K562 (cell line): ENCODE data around the gene CNOT4. TPM values are rescaled to one million over a fixed set of nuclear protein-coding genes. Genes with fewer than 3 reads are reported as not detected.
A peak's percentile ranks its signal among the peaks of the same experiment; 100 is the strongest.

Experiments
- ATAC-seq: fragments of 200-7000 bp; cut with Tn5 transposase; 3 replicates; pipeline ENCODE4 v1.9.1; 2020; ENCODE audit warnings: moderate library complexity
- BruUV-seq: library from RNA; stranded (reverse); fragments of 400-500 nt; replicated peaks from 2 replicates; lab custom pipeline; 2021; lab: Mats Ljungman, UMichigan
- CTCF ChIA-PET: fragments of 300-600 bp; formaldehyde crosslinking; extraction: SDS; loops from one replicate; lab custom pipeline; 2021; ENCODE audit warnings: low intra/inter-chr PET ratio; lab: Yijun Ruan, JAX
- POLR2A ChIA-PET: fragments of 300-600, 350-650 bp; sonication (Branson Sonifier 250); formaldehyde crosslinking; extraction: SDS; loops from one replicate; lab custom pipeline; 2021; ENCODE audit warnings: antibody characterized with exemption, inconsistent platforms; lab: Yijun Ruan, JAX
- DNase-seq, 4 experiments: peaks; one replicate each; pipeline versions ENCODE4 v3.0.0 to v3.0.0-alpha.2; 2011 to 2018; ENCODE audit warnings: low spot score in 3 of 4, mixed read lengths in 3 of 4; ENCODE audit errors: extremely low read depth in 1 of 4
- FAIRE-seq: peaks from 2 replicates; lab custom pipeline; 2011; peaks lifted over from hg19 to GRCh38; lab: Jason Lieb, UNC
- H2AFZ ChIP-seq: 2 replicates; pipeline ENCODE4 v1.6.0; 2011; ENCODE audit warnings: low read depth, low read length, control low read depth, inconsistent platforms
- H3K27ac ChIP-seq: fragments of 200-600 bp; 3 replicates; pipeline ENCODE4 v1.8.0; 2011; ENCODE audit warnings: low read depth, mild to moderate bottlenecking, control low read depth, inconsistent platforms, low read length, moderate library complexity, mixed read lengths; ENCODE audit errors: extremely low read depth
- H3K27me3 ChIP-seq, 2 experiments: fragments of 300-600 bp in 1 of 2; 2 replicates in 1 of 2; 3 replicates in 1 of 2; pipeline versions ENCODE4 v1.6.0 to v1.8.0; 2011; ENCODE audit warnings: inconsistent platforms in 2 of 2, low read length in 2 of 2, mild to moderate bottlenecking in 1 of 2, mixed read lengths in 1 of 2, moderate library complexity in 1 of 2; ENCODE audit not compliant: control insufficient read depth in 2 of 2, insufficient read depth in 2 of 2
- H3K36me3 ChIP-seq: fragments of 300-600 bp; 3 replicates; pipeline ENCODE4 v1.8.0; 2011; ENCODE audit warnings: mild to moderate bottlenecking, low read length, inconsistent platforms; ENCODE audit not compliant: control insufficient read depth, insufficient read depth
- H3K4me1 ChIP-seq, 2 experiments: fragments of 200-600 bp in 1 of 2; replicated peaks in 1 of 2; 2 replicates in 1 of 2; 3 replicates in 1 of 2; pipeline versions ENCODE4 v1.5.1 to v1.8.0; 2011; ENCODE audit warnings: inconsistent platforms in 2 of 2, low read length in 2 of 2, mild to moderate bottlenecking in 1 of 2, mixed read lengths in 1 of 2, moderate library complexity in 1 of 2; ENCODE audit not compliant: control insufficient read depth in 2 of 2, insufficient read depth in 2 of 2
- H3K4me2 ChIP-seq: 2 replicates; pipeline ENCODE4 v1.6.1; 2011; ENCODE audit warnings: low read length, control low read depth, inconsistent platforms, mixed read lengths; ENCODE audit not compliant: insufficient read depth
- H3K4me3 ChIP-seq: fragments of 200-600 bp; sonication (generic), shearing (Covaris generic); 2 replicates; pipeline ENCODE4 v1.5.1; 2016; ENCODE audit warnings: control low read depth, inconsistent platforms
- H3K79me2 ChIP-seq: fragments of 200-600 bp; 3 replicates; pipeline ENCODE4 v1.8.0; 2011; ENCODE audit warnings: low read length, inconsistent platforms; ENCODE audit not compliant: control insufficient read depth, insufficient read depth
- H3K9ac ChIP-seq, 2 experiments: 2 replicates each; pipeline versions ENCODE4 v1.6.0 to v1.6.1; 2011; ENCODE audit warnings: low read depth in 2 of 2, low read length in 2 of 2, control low read depth in 1 of 2, inconsistent platforms in 1 of 2, mild to moderate bottlenecking in 1 of 2, mixed read lengths in 1 of 2; ENCODE audit not compliant: insufficient read depth in 1 of 2
- H3K9me1 ChIP-seq: one replicate; pipeline ENCODE4 v1.6.0; 2011; ENCODE audit warnings: inconsistent platforms, mild to moderate bottlenecking, low read length, moderate library complexity; ENCODE audit not compliant: control insufficient read depth, insufficient read depth
- H3K9me3 ChIP-seq: replicated peaks from 2 replicates; pipeline ENCODE4 v1.5.1; 2011; ENCODE audit warnings: low read depth, low read length, inconsistent platforms; ENCODE audit not compliant: control insufficient read depth, insufficient read depth
- H4K20me1 ChIP-seq: replicated peaks from 2 replicates; pipeline ENCODE4 v1.6.1; 2011; ENCODE audit warnings: low read length, inconsistent platforms, mixed read lengths; ENCODE audit not compliant: control insufficient read depth, insufficient read depth
- LCOR ChIP-seq: sonication (generic); formaldehyde crosslinking; IDR thresholded peaks from 2 replicates; pipeline ENCODE4 v1.8.0; 2022; ENCODE audit warnings: mild to moderate bottlenecking, missing genetic modification reagents
- PRDM10 ChIP-seq: fragments of 450-650 bp; IDR thresholded peaks from 2 replicates; pipeline ENCODE4 v1.6.1; 2018; ENCODE audit not compliant: partially characterized antibody
- RAD21 ChIP-seq, 2 experiments: fragments of 250-450 bp in 1 of 2; fragments of 450-650 bp in 1 of 2; sonication (Bioruptor Pico) in 1 of 2; formaldehyde crosslinking in 1 of 2; IDR thresholded peaks in 1 of 2; conservative IDR thresholded peaks in 1 of 2; 2 replicates each; pipeline versions ENCODE4 v1.4.0 to v1.8.0; 2020 to 2022; ENCODE audit warnings: mild to moderate bottlenecking in 2 of 2, moderate library complexity in 1 of 2
- SMARCB1 ChIP-seq: IDR thresholded peaks from 2 replicates; pipeline ENCODE4 v1.6.1; 2011; ENCODE audit warnings: improper control_type of control experiment, low read depth; ENCODE audit not compliant: insufficient read length
- ZNF77 ChIP-seq: fragments of 250-450 bp; sonication (Bioruptor Pico); IDR thresholded peaks from 2 replicates; pipeline ENCODE4 v1.5.0; 2020
- WGBS: fragments of 100-300 bp; shearing (Covaris generic); methylation state at CpG from one replicate; pipeline ENCODE4 v1.1.6; 2016; ENCODE audit warnings: low coverage, mixed read lengths; ENCODE audit not compliant: insufficient coverage; ENCODE audit errors: missing lambda C conversion rate; 5-methylcytosine and 5-hydroxymethylcytosine counted together
- in situ Hi-C: fragments of 300-500 bp; cut with MboI; formaldehyde crosslinking; loops from 4 replicates; pipeline ENCODE4 v1.15.0; 2018; ENCODE audit warnings: inconsistent platforms, mixed read lengths
- intact Hi-C: fragments of 100-400 bp; cut with micrococcal nuclease; formaldehyde crosslinking; loops from 2 replicates; pipeline ENCODE4 v1.14.2; 2022
- polyA plus RNA-seq, 8 experiments: library from polyadenylated mRNA; depleted of rRNA in 4 of 8; stranded (reverse) in 5 of 8; unstranded in 3 of 8; fragments of >200 nt; fragmentation: Nextera tagmentation in 2 of 8; fragmentation: Illumina TruSeq in 1 of 8; extraction: Ambion mirVana in 2 of 8; extraction: Trizol in 1 of 8; gene quantifications; 2 replicates each; pipeline versions ENCODE4 v1.2.1 to v1.2.3, GENCODE V29; 2011 to 2014; ENCODE audit warnings: inconsistent platforms in 1 of 8, missing spikeins in 1 of 8
- total RNA-seq, 7 experiments: library from RNA; depleted of rRNA in 6 of 7; stranded (reverse); fragments of >200 nt in 6 of 7; fragmentation: Illumina TruSeq in 2 of 7; extraction: Trizol in 2 of 7; gene quantifications; 2 replicates each; pipeline versions ENCODE4 v1.2.1 to v1.2.3, GENCODE V29; 2011 to 2021; ENCODE audit warnings: low replicate concordance in 1 of 7
- TF ChIP-seq, protein P1 (sequence below): fragments of 200-800 bp; sonication (Bioruptor generic); IDR thresholded peaks from 2 replicates; pipeline ENCODE4 v1.6.1; 2016; ENCODE audit warnings: missing genetic modification characterization, missing compliant biosample characterization

Gene CNOT4
- total and polyA plus RNA-seq, 9 of the 15 experiments (the other 6 are each of a cell fraction or from before 2014, with no cell fraction given), result 8.6 to 24.1 (median 15.4) TPM

- TF ChIP-seq LCOR (no peak), RAD21 (CRISPR knock-in tag; conservative IDR thresholded peaks at IDR 0.05 in 1 of 2, IDR thresholded peaks at IDR 0.05 in 1 of 2) (peak; percentile 70 to 88), ZNF77 (CRISPR knock-in tag) (no peak), PRDM10 (peak; percentile 61)
These were observed 95.0 kb downstream of the CNOT4 start (continued) for GRCh38 chr7:135414850-135415439.

- CTCF ChIA-PET, result interaction anchor here (0.5 to 1.9 kb wide), 7 partner anchors 54 to 231 kb away, joined by 3 to 23 read pairs (median 3); partner anchors contain the start of gene NUP205
- Histone ChIP-seq H3K27me3 (no peaks in the 10 kb centered on the region), H3K36me3 (peaks cover 19% of the 10 kb centered on the region; the same call in 2 of the 3 replicates), H3K27ac (no peak overlapping the region), H2AFZ (no peak overlapping the region), H3K4me3 (no peak overlapping the region), H3K4me2 (no peak overlapping the region), H3K9me1 (no peaks in the 10 kb centered on the region), H3K4me1 (peaks cover 0 to 7% of the 10 kb centered on the region in 2 experiments; a peak in 2 of 5 replicates), H3K9ac (no peak overlapping the region), H3K79me2 (no peaks in the 10 kb centered on the region), H3K9me3 (no peaks in the 10 kb centered on the region), H4K20me1 (no peaks in the 10 kb centered on the region)
- TF ChIP-seq, protein P1, sequence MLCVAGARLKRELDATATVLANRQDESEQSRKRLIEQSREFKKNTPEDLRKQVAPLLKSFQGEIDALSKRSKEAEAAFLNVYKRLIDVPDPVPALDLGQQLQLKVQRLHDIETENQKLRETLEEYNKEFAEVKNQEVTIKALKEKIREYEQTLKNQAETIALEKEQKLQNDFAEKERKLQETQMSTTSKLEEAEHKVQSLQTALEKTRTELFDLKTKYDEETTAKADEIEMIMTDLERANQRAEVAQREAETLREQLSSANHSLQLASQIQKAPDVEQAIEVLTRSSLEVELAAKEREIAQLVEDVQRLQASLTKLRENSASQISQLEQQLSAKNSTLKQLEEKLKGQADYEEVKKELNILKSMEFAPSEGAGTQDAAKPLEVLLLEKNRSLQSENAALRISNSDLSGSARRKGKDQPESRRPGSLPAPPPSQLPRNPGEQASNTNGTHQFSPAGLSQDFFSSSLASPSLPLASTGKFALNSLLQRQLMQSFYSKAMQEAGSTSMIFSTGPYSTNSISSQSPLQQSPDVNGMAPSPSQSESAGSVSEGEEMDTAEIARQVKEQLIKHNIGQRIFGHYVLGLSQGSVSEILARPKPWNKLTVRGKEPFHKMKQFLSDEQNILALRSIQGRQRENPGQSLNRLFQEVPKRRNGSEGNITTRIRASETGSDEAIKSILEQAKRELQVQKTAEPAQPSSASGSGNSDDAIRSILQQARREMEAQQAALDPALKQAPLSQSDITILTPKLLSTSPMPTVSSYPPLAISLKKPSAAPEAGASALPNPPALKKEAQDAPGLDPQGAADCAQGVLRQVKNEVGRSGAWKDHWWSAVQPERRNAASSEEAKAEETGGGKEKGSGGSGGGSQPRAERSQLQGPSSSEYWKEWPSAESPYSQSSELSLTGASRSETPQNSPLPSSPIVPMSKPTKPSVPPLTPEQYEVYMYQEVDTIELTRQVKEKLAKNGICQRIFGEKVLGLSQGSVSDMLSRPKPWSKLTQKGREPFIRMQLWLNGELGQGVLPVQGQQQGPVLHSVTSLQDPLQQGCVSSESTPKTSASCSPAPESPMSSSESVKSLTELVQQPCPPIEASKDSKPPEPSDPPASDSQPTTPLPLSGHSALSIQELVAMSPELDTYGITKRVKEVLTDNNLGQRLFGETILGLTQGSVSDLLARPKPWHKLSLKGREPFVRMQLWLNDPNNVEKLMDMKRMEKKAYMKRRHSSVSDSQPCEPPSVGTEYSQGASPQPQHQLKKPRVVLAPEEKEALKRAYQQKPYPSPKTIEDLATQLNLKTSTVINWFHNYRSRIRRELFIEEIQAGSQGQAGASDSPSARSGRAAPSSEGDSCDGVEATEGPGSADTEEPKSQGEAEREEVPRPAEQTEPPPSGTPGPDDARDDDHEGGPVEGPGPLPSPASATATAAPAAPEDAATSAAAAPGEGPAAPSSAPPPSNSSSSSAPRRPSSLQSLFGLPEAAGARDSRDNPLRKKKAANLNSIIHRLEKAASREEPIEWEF, result no peak
- no peak for TF ChIP-seq SMARCB1
- intact Hi-C loops, result loop anchor here (5.0 to 10.0 kb wide), 2 partner anchors 78 to 231 kb away; no protein-coding TSS in a partner anchor
- ATAC-seq (no peak), FAIRE-seq (no peak), DNase-seq (no peak)
- 95% methylated on average over 3 of the region's 3 CpGs for WGBS
- POLR2A ChIA-PET, result interaction anchor here (1.4 kb wide), 1 partner anchor 12 kb away, joined by 3 read pairs; no protein-coding TSS in a partner anchor
- no TSS peak for BruUV-seq
- in situ Hi-C loops, result no loop called here
These were observed 95.7 kb downstream of the CNOT4 start for GRCh38 chr7:135414208-135414607.
